Neuron (in vitro differentiated cells): ENCODE results near the gene NDUFA1.
"Not testable (repeated sequence)": the region's sequence is repeated elsewhere in the genome, so short reads cannot be mapped to it uniquely, and the experiment has no call there.

Experiments used
- H2AFZ ChIP-seq: one replicate; pipeline ENCODE4 v1.6.1; 2013; ENCODE audit warnings: low read depth, mild to moderate bottlenecking, inconsistent platforms, low read length, moderate library complexity
- H3K27me3 ChIP-seq: one replicate; pipeline ENCODE4 v1.6.1; 2013; ENCODE audit warnings: low read length; ENCODE audit not compliant: insufficient read depth
- H3K36me3 ChIP-seq: one replicate; pipeline ENCODE4 v1.6.1; 2013; ENCODE audit warnings: low read length; ENCODE audit not compliant: insufficient read depth
- H3K4me1 ChIP-seq: one replicate; pipeline ENCODE4 v1.6.1; 2013; ENCODE audit warnings: low read length; ENCODE audit not compliant: insufficient read depth
- H3K4me3 ChIP-seq: 2 replicates; pipeline ENCODE4 v1.5.1; 2013; ENCODE audit warnings: mild to moderate bottlenecking, low read length, moderate library complexity
- H3K9me3 ChIP-seq: one replicate; pipeline ENCODE4 v1.6.1; 2013; ENCODE audit warnings: low read length

NDUFA1 gene

DNA sequence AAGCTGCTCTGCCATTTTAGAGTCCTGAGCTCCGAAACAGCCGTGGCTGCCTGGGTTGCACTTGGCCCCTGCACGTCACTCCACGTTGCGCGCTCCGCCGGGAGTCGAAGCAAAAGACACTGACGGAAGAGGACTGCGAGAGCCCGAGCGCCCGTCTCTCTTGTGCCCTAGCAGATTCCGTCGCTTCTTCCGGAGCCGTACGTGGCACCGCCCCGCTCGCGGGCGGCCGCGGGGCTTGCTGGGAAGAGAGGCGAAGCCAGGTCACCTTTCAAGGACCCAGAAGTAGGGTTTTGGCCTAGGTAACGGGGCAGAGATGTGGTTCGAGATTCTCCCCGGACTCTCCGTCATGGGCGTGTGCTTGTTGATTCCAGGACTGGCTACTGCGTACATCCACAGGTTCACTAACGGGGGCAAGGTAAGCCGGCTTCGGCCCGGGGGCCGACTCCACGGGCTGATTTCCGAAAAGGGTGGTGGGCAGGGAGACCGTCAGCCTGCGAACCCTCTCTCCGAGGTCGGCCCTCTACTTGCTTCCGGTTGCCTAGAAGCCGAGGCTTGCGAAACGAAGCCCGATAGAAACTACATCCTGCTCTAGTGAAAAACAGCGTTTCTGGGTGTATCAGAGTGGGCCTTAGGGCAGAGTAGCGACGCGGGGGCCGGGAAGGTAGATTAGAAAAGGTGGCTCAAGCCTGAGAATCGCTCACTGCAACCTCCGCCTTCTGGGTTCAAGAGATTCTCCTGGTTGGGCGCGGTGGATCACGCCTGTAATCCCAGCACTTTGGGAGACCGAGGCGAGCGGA lies at the start of gene NDUFA1, which contains the start of gene RNF113A:
Gene NDUFA1, plus strand, starts transcription at position 234 of the 797 bp plus-strand sequence. Its CDS starts 80 bp downstream, at position 314.
Gene RNF113A, minus strand, starts transcription at position 135 of the 797 bp plus-strand sequence. Its CDS starts 120 bp downstream, at position 15.
- no peaks in the 10 kb centered on the region for H3K27me3 ChIP-seq
- no peaks in the 10 kb centered on the region for H3K9me3 ChIP-seq
- peaks cover 4% of the 10 kb centered on the region for H3K36me3 ChIP-seq
- peak within 1 kb of the TSS; percentile 60 for H3K4me3 ChIP-seq
- H3K4me1 ChIP-seq, result peaks cover 3% of the 10 kb centered on the region
- H2AFZ ChIP-seq, result peak within 1 kb of the TSS; percentile 2

DNA sequence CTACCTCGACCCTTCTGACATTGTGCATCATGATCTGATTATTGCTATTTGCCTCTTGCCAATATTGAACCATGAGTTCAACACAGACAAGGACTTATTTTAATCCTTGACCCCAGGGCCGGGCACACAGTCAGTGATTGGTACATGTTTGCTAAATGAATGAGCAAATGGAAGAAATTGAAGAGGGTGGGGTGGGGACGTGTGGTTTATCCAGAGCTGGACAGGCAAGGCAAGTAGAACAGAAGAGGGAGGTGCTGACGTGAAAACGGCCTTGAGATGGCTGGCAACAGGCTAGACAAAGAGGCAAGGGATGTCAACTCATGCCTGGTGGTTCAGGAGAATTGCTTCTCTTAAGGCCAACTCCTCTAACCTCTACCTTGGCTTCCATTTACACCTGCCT lies 47.4 kb upstream of the NDUFA1 start:
- not testable (repeated sequence) for H3K36me3 ChIP-seq, H3K9me3 ChIP-seq, H3K4me1 ChIP-seq, H3K4me3 ChIP-seq, H2AFZ ChIP-seq, H3K27me3 ChIP-seq

- Histone ChIP-seq H3K9me3 (no peaks in the 10 kb centered on the region), H3K36me3 (peaks cover 5% of the 10 kb centered on the region), H3K27me3 (no peaks in the 10 kb centered on the region), H3K4me1 (peaks cover 3% of the 10 kb centered on the region), H3K4me3 (no peak overlapping the region), H2AFZ (no peak overlapping the region)
Measured at GRCh38 chrX:119826399-119826959, 45.2 kb upstream of the NDUFA1 start.

GRCh38 chrX:119828446-119828845 lies 43.2 kb upstream of the NDUFA1 start:
- Histone ChIP-seq H3K4me3 (no peak overlapping the region), H3K9me3 (no peaks in the 10 kb centered on the region), H2AFZ (no peak overlapping the region), H3K27me3 (no peaks in the 10 kb centered on the region), H3K4me1 (peaks cover 3% of the 10 kb centered on the region), H3K36me3 (peaks cover 11% of the 10 kb centered on the region)

- H3K4me3 ChIP-seq, result no peak overlapping the region
- H3K9me3 ChIP-seq, result no peaks in the 10 kb centered on the region
- no peaks in the 10 kb centered on the region for H3K27me3 ChIP-seq
- no peak overlapping the region for H2AFZ ChIP-seq
- peaks cover 37% of the 10 kb centered on the region for H3K36me3 ChIP-seq
- H3K4me1 ChIP-seq, result no peaks in the 10 kb centered on the region
Measured at GRCh38 chrX:119833905-119834304, 37.7 kb upstream of the NDUFA1 start.

DNA sequence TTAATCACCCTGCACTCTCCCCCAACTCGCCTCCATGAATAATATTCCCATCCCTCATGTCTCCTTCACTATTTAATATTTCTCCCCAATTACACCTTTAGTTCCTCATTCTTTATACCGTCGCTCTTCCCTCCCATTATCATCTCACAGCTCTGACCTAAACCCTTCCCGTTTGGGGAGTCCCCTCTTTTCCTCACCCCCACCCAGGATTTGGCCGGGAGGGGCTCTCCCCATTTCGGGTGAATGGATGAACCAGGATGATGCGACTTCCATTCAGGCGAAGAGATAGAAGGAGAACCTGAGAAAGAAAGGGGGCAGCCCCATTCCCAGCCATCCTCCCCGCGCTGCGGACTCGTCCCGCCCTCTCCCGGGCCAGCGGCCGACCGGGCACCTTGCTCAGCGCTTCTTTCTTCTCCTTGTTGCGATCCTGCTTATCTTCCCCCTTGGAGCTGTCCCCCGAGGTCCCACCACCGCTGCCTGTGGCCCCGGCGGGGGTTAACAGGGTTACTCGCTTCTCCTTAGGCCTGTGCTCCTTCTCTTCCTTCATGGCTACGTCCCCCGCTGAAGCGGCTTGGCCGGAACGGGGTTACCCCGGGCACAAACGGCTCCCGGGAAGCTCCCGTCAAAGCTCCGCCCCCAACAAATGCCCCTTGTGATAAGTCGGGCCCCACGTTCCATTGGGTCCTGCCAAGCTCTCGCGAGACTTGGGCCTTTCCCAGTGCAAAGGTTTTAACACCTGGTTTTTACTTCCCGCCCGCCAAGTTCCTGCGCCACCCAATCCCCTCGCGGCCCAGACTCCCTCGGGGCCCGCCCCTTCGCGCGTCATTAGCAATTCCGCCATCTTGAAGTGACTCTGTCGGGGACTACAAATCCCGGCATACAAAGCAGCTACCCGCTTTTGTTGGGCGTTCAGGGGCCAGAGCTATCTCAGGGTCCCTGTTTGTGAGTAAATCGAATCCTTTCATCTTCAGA lies 19.0 kb upstream of the NDUFA1 start, which contains the start of gene UPF3B:
Gene UPF3B, minus strand, starts transcription at position 582 of the 972 bp plus-strand sequence. Its CDS starts 35 bp downstream, at position 547.
- Histone ChIP-seq H2AFZ (peak within 1 kb of the TSS; percentile 27), H3K4me1 (peaks cover 7% of the 10 kb centered on the region), H3K9me3 (no peaks in the 10 kb centered on the region), H3K4me3 (peak within 1 kb of the TSS; percentile 82), H3K27me3 (no peaks in the 10 kb centered on the region), H3K36me3 (peaks cover 3% of the 10 kb centered on the region)

DNA sequence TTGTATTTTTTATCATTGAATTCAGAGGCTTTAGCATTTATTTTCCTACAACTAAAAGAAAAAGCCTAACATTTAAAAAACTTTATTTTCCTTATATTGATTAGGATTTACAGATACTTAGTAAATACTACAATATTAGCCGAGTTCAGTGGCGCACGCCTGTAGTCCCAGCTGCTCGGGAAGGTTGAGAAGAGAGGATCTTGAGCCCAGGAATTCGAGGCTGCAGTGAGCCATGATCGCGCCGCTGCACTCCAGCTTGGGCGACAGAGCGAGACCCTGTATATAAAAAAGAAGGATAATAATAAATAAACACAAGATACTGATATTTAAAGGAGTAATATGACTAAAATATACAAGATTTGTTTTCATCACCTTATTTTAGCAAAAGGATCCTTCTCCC lies 18.2 kb upstream of the NDUFA1 start:
- Histone ChIP-seq H3K4me1 (peaks cover 7% of the 10 kb centered on the region), H3K36me3 (peaks cover 3% of the 10 kb centered on the region), H3K4me3 (peak overlapping the region; percentile 53), H2AFZ (peak overlapping the region; percentile 23), H3K27me3 (no peaks in the 10 kb centered on the region), H3K9me3 (no peaks in the 10 kb centered on the region)

- Histone ChIP-seq H3K27me3 (no peaks in the 10 kb centered on the region), H3K36me3 (peaks cover 4% of the 10 kb centered on the region), H3K4me1 (peaks cover 3% of the 10 kb centered on the region), H2AFZ (no peak overlapping the region), H3K4me3 (peak overlapping the region; percentile 60), H3K9me3 (no peaks in the 10 kb centered on the region)
Measured at GRCh38 chrX:119870626-119871131, 953 bp upstream of the NDUFA1 start.

GRCh38 chrX:119871245-119871598 lies 410 bp upstream of the NDUFA1 start:
- no peaks in the 10 kb centered on the region for H3K9me3 ChIP-seq
- peak overlapping the region; percentile 2 for H2AFZ ChIP-seq
- peak overlapping the region; percentile 60 for H3K4me3 ChIP-seq
- H3K27me3 ChIP-seq, result no peaks in the 10 kb centered on the region
- peaks cover 3% of the 10 kb centered on the region for H3K4me1 ChIP-seq
- H3K36me3 ChIP-seq, result peaks cover 4% of the 10 kb centered on the region

DNA sequence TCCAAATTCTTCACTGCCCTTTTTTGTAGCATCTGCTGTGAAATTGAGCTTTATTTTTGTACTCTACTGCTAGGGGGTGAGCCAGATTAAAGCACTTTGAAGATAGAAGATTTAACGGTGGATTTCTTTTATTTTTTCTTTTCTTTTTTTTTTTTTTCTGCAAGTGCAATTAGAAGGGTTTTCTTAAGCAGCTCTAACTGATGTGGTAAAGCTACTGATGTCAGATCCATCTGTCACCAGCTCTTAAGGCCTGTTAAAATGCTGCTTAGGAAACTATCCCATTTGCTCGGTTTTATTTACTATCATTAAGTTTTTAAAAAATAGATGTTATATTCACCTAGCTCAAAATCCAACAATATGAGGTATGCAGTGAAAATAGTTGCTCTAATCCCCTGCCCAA lies 7.1 kb downstream of the NDUFA1 start:
- H3K9me3 ChIP-seq, result no peaks in the 10 kb centered on the region
- no peaks in the 10 kb centered on the region for H3K27me3 ChIP-seq
- no peak overlapping the region for H3K4me3 ChIP-seq
- H3K4me1 ChIP-seq, result no peaks in the 10 kb centered on the region
- no peak overlapping the region for H2AFZ ChIP-seq
- peaks cover 10% of the 10 kb centered on the region for H3K36me3 ChIP-seq

GRCh38 chrX:119880076-119880475 lies 8.4 kb downstream of the NDUFA1 start:
- Histone ChIP-seq H3K4me1 (no peaks in the 10 kb centered on the region), H2AFZ (no peak overlapping the region), H3K36me3 (peaks cover 6% of the 10 kb centered on the region), H3K9me3 (no peaks in the 10 kb centered on the region), H3K4me3 (no peak overlapping the region), H3K27me3 (no peaks in the 10 kb centered on the region)

GRCh38 chrX:119880552-119881437 lies 9.2 kb downstream of the NDUFA1 start:
- no peak overlapping the region for H3K4me3 ChIP-seq
- no peaks in the 10 kb centered on the region for H3K27me3 ChIP-seq
- no peak overlapping the region for H2AFZ ChIP-seq
- H3K9me3 ChIP-seq, result no peaks in the 10 kb centered on the region
- no peaks in the 10 kb centered on the region for H3K4me1 ChIP-seq
- peaks cover 6% of the 10 kb centered on the region for H3K36me3 ChIP-seq
